Memory B cell (primary cell): ENCODE results near the gene ZNF283.
A peak's percentile ranks its signal among the peaks of the same experiment; 100 is the strongest.
"Not testable (repeated sequence)": the region's sequence is repeated elsewhere in the genome, so short reads cannot be mapped to it uniquely, and the experiment has no call there.

ENCODE experiments used
- ATAC-seq: fragments of 150-1000 bp; cut with Tn5 transposase; 2 replicates; pipeline ENCODE4 v1.10.0; 2021; ENCODE audit warnings: low read depth, mild to moderate bottlenecking, moderate library complexity
- DNase-seq, 2 donors: peaks; one replicate each; pipeline ENCODE4 v3.0.0; 2022; ENCODE audit warnings: low spot score in 2 of 2
- H3K27ac Mint-ChIP-seq: one replicate; pipeline ENCODE4 v1.8.0; 2022; ENCODE audit warnings: mild to moderate bottlenecking, moderate library complexity, mixed read lengths
- H3K27me3 Mint-ChIP-seq: one replicate; pipeline ENCODE4 v1.8.0; 2022; ENCODE audit warnings: mixed read lengths
- H3K36me3 Mint-ChIP-seq: one replicate; pipeline ENCODE4 v1.8.0; 2022; ENCODE audit warnings: mild to moderate bottlenecking, mixed read lengths
- H3K4me1 Mint-ChIP-seq: one replicate; pipeline ENCODE4 v1.8.0; 2022; ENCODE audit warnings: mixed read lengths
- H3K4me3 Mint-ChIP-seq: one replicate; pipeline ENCODE4 v1.8.0; 2022; ENCODE audit warnings: mild to moderate bottlenecking, moderate library complexity, mixed read lengths
- H3K9me3 Mint-ChIP-seq: one replicate; pipeline ENCODE4 v1.8.0; 2022; ENCODE audit warnings: mixed read lengths

The ZNF283 gene

DNA sequence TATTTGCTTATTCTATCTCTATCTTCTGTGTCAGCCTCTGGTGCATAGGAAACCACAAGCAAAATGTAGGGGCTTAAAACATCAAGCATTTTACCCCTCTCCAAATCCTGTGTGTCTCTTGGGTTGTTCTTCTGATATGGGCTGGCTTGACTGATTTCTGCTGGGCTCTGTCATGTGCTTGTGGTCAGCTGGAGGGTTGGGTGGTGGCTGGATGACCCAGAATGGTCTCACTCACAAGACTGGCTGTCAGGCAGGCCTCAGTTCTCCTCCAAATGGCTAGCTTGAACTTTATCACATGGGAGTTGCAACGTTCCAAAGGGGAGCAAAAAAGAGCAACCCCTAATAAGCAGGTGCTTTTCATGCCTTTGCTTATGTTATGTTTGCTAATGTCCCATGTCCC, 15.3 kb upstream of the ZNF283 start:
- ATAC-seq (no peak), DNase-seq (no peak)
- no peaks in the 10 kb centered on the region for H3K9me3 Mint-ChIP-seq

DNA sequence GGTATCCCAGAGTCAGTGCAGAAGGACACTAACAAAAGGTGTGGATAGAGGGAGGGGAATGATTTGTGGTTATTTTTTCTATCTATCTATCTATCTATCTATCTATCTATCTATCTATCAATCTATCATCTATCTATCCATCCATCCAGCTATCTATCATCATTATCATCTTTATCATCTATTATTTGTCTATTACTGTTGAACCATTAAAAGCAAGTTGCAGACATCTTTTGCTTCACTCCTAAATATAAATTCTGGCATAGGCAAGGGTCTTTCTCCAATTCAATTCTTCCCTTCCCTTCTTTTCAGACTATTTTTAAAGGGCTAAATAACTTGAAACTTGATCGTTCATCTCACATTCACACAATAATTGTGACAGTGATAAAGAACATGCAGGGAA, 14.9 kb upstream of the ZNF283 start:
- Mint-ChIP-seq H3K27ac (no peak overlapping the region), H3K9me3 (no peaks in the 10 kb centered on the region), H3K36me3 (peaks cover 2% of the 10 kb centered on the region), H3K27me3 (peaks cover 13% of the 10 kb centered on the region), H3K4me3 (no peak overlapping the region), H3K4me1 (no peaks in the 10 kb centered on the region)
- ATAC-seq = no peak
- DNase-seq = no peak

More for the DNA sequence above, 15.3 kb upstream of the ZNF283 start:
- Mint-ChIP-seq H3K4me3 (no peak overlapping the region), H3K27me3 (peaks cover 11% of the 10 kb centered on the region), H3K27ac (peak overlapping the region; percentile 17), H3K4me1 (no peaks in the 10 kb centered on the region), H3K36me3 (no peaks in the 10 kb centered on the region)

DNA sequence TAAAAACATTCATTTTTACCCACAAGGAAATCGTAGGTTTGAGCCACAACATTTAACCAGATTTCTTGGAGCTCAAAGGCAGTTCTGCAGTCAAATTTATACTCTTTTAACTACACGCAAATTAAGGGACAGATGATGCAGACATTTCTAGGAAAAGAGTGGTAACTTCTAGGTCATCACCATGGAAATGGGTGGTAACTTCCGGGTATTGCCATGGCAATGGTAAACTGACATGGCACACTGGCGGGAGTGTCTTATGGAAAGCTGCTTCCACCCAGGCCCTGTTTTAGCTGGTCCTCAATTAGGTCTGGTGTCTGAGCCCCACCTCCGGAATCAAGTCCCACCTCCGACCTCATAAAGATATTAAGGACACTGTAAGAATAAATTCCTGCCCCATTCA, 14.4 kb upstream of the ZNF283 start:
- Mint-ChIP-seq H3K4me1 (no peaks in the 10 kb centered on the region), H3K27ac (no peak overlapping the region)
- ATAC-seq = no peak

DNA sequence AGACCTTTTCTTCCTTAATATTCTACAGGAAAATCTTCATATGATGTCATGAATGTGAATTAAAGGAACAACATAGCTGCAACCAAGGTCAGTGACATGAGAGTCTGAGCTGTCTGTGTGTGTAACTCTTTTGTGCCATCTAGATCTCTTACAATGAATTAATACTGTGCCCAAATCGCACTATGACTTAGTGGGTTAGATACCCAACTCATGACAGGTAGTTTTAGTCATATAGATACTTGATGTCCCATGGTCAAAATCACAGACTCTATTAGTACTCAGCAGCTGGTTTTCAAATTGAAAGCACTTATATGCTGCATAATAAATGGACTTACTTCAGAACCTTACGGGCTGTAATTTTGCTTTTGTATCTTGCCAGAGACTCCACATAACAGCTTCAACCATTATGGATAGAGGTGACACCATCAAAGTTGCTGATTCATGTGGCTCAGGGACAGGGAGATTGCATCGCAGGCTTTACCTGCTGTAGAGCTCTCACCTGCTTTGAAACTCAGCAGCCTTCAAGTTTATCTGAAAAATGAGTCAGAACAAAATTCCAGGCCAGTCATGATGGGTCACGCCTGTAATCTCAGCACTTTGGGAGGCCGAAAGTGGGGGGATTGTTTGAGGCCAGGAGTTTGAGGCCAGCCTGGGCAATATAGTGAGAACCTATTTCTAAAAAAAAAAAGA, 12.3 kb upstream of the ZNF283 start:
- Mint-ChIP-seq H3K9me3 (no peaks in the 10 kb centered on the region), H3K27ac (no peak overlapping the region), H3K4me3 (no peak overlapping the region), H3K4me1 (no peaks in the 10 kb centered on the region), H3K36me3 (peaks cover 3% of the 10 kb centered on the region), H3K27me3 (peaks cover 19% of the 10 kb centered on the region)
- DNase-seq (no peak), ATAC-seq (no peak)

More for the DNA sequence above, 14.4 kb upstream of the ZNF283 start:
- peaks cover 13% of the 10 kb centered on the region for H3K27me3 Mint-ChIP-seq
- no peaks in the 10 kb centered on the region for H3K9me3 Mint-ChIP-seq
- no peak for DNase-seq
- no peak overlapping the region for H3K4me3 Mint-ChIP-seq
- peaks cover 3% of the 10 kb centered on the region for H3K36me3 Mint-ChIP-seq

DNA sequence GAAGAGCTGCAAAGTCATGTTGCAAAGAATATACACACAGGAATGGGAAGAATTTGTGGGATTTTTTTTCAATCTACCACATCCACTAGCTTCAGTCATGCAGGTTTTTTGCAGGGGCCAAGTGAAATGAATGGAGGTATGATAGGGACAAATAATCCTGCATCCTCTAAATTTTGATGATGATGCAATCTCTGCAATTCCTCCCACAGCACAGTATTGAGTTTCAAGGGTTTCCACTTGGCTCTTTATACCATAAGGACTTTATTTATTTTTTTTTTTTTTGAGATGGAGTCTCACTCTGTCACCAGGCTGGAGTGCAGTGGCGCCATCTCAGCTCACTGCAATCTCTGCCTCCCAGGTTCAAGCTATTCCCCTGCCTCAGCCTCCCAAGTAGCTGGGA, 9.7 kb upstream of the ZNF283 start:
- H3K27ac Mint-ChIP-seq, H3K36me3 Mint-ChIP-seq, ATAC-seq, H3K4me1 Mint-ChIP-seq, H3K9me3 Mint-ChIP-seq, H3K4me3 Mint-ChIP-seq, DNase-seq: not testable (repeated sequence)
- peaks cover 28% of the 10 kb centered on the region for H3K27me3 Mint-ChIP-seq

DNA sequence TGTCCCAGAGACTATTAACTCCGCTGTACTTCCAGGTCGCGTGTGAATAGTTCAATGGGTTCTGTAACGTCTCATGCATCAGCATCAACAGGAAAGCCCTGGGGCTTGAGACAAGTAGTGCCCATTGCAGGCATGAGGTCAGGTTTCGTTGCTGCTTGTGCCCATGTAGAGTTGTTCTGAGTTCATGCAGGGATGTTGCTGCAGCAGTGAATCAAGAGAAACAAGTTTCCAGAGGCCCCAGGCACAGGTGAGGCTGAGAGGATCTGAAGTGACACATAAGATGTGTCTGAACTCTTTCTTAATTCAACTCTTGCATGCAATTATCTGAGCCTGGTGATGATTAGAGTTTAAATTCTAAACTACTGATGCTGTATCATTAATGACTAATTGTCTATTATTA, 8.6 kb upstream of the ZNF283 start:
- no peak for ATAC-seq
- H3K9me3 Mint-ChIP-seq = no peaks in the 10 kb centered on the region
- no peak for DNase-seq
- peaks cover 9% of the 10 kb centered on the region for H3K4me1 Mint-ChIP-seq
- H3K27ac Mint-ChIP-seq = no peak overlapping the region
- H3K4me3 Mint-ChIP-seq = no peak overlapping the region
- H3K27me3 Mint-ChIP-seq = peaks cover 25% of the 10 kb centered on the region
- peaks cover 3% of the 10 kb centered on the region for H3K36me3 Mint-ChIP-seq

DNA sequence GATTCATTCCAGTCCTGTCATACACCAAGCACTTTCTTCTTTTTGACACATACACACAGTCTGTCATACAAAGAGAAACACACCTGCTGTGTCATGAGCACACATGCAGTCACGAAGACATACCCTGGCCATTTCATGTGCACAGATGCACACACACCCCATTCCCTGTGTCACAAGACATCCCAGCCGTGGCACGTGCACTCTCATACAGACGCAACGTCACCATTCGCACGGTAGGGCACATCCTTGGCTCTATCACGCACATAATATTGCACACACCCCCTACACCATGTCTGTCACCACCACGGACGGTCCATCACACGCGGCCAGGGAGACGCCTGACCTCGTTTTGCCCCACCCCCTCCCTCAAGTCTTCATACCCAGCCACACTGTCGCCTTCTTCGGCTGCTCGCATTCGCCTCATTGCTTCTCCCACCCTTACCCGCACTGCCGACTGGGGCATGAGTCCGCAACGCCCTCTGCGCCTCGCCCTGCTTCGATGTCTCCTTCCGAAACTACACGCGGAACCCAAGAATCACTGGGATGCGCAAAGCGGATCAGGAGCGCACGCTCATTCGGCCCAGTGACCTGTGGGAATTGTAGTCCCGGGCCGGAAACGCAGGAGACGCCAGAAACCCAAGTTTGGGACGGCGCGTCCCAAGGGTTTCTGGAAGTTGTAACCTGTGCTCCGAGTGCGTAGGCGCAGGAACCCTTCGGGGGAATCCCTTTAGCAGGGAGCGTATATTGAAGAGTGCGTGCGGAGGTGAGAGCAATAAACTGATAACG, 6.8 kb upstream of the ZNF283 start:
- Mint-ChIP-seq H3K27ac (no peak overlapping the region), H3K27me3 (peaks cover 27% of the 10 kb centered on the region), H3K4me3 (peak overlapping the region; percentile 72), H3K9me3 (no peaks in the 10 kb centered on the region), H3K36me3 (peaks cover 3% of the 10 kb centered on the region), H3K4me1 (peaks cover 9% of the 10 kb centered on the region)
- ATAC-seq (peak; percentile 46), DNase-seq (no peak)

DNA sequence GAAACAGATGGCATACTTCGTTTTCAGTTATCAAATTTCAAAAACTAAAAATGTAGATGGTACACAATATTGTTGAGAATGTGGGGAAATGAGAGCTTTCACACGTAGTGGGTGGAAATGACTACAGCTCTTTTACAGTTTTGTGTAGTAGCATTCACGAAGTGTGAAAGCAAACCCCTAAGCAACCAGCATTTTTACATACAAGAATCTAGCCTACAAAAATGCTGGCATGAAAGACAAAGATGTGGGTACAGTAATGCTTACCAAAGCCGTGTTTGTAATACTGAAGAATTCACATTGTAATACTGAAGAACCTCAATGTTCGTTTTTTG, 6.3 kb upstream of the ZNF283 start:
- Mint-ChIP-seq H3K36me3 (peaks cover 3% of the 10 kb centered on the region), H3K9me3 (no peaks in the 10 kb centered on the region), H3K4me3 (peak overlapping the region; percentile 72), H3K27me3 (peaks cover 27% of the 10 kb centered on the region), H3K4me1 (peaks cover 9% of the 10 kb centered on the region), H3K27ac (no peak overlapping the region)
- ATAC-seq = no peak
- no peak for DNase-seq

DNA sequence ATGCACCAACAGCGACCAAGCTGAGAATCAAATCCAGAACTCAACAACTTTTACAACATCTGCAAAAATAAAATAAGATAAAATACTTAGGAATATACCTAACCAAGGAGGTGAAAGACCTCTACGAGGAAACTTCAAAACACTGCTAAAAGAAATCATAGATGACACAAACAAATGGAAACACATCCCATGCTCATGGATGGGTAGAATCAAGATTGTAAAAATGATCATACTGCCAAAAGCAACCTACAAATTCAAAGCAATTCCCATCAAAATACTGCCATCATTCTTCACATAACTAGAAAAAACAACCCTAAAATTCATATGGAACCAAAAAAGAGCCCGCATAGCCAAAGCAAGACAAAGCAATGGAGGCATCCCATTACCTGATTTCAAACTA, 3.3 kb upstream of the ZNF283 start:
- H3K27me3 Mint-ChIP-seq = peaks cover 16% of the 10 kb centered on the region
- H3K36me3 Mint-ChIP-seq, DNase-seq, H3K4me3 Mint-ChIP-seq, ATAC-seq, H3K9me3 Mint-ChIP-seq, H3K27ac Mint-ChIP-seq: not testable (repeated sequence)
- peaks cover 18% of the 10 kb centered on the region for H3K4me1 Mint-ChIP-seq

DNA sequence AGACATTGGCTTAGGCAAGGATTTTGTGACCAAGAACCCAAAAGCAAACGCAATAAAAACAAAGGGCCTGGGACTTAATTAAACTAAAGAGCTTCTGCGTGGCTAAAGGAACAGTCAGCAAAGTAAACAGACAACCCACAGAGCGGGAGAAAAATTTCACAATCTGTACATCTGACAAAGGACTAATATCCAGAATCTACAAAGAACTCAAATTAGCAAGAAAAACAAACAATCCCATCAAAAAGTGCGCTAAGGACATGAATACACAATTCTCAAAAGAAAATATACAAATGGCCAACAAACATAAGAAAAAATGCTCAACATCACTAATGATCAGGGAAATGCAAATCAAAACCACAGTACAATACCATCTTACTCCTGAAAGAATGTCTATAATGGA, 2.5 kb upstream of the ZNF283 start:
- not testable (repeated sequence) for H3K27ac Mint-ChIP-seq, H3K4me3 Mint-ChIP-seq, H3K36me3 Mint-ChIP-seq, H3K9me3 Mint-ChIP-seq, DNase-seq, ATAC-seq
- Mint-ChIP-seq H3K4me1 (peaks cover 18% of the 10 kb centered on the region), H3K27me3 (peaks cover 16% of the 10 kb centered on the region)

DNA sequence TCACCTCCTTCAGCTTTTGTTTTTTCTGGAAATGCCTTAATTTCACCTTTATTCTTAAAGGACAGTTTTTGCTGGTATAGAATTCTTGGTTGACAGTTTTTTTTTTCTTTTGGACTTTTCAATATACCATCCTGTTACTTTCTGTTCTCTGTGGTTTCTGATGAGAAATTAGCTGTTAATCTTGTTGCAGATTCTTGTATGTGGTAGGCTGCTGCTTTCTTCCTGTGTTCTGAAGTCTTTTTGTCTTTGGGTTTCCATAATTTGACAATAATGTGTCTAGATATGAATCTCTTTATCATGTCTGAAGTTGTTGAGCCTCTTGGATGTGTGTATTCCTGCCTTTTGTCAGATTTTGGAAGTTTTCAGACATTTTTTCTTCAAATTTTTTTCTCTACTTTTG, 12.0 kb downstream of the ZNF283 start:
- Mint-ChIP-seq H3K27me3 (no peaks in the 10 kb centered on the region), H3K27ac (no peak overlapping the region), H3K36me3 (peaks cover 65% of the 10 kb centered on the region), H3K4me1 (no peaks in the 10 kb centered on the region), H3K9me3 (peaks cover 19% of the 10 kb centered on the region), H3K4me3 (no peak overlapping the region)
- ATAC-seq = no peak
- no peak for DNase-seq

DNA sequence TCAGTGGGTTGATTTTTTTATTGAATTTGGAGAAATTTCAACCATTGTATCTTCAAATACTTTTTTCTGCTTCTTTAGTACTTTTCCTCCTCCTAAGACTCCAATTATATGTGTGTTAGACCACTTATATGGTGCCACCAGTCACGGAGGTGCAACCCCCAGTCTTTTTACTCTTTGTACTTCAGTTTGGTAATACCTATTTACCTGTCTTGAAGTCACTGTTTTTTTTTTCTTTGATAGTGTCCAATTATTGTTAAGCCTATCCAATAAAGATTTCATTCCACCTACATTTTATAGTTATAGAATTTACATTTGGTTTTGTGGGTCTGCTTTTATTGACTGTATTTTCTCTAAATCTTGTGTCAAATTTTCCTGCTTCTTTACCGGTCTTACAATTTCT, 14.9 kb downstream of the ZNF283 start:
- H3K36me3 Mint-ChIP-seq = peaks cover 66% of the 10 kb centered on the region
- no peaks in the 10 kb centered on the region for H3K4me1 Mint-ChIP-seq
- ATAC-seq (no peak), DNase-seq (no peak)
- no peak overlapping the region for H3K27ac Mint-ChIP-seq
- no peaks in the 10 kb centered on the region for H3K27me3 Mint-ChIP-seq
- H3K9me3 Mint-ChIP-seq = peaks cover 20% of the 10 kb centered on the region
- no peak overlapping the region for H3K4me3 Mint-ChIP-seq

DNA sequence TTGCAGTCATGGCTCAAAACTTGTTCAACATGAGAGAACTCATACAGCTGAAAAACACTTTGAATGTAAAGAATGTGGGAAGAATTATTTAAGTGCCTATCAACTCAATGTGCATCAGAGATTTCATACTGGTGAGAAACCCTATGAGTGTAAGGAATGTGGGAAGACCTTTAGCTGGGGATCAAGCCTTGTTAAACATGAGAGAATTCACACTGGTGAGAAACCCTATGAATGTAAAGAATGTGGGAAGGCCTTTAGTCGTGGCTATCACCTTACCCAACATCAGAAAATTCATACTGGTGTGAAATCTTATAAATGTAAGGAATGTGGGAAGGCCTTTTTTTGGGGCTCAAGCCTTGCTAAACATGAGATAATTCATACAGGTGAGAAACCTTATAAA, 20.1 kb downstream of the ZNF283 start:
- no peaks in the 10 kb centered on the region for H3K27me3 Mint-ChIP-seq
- no peak for DNase-seq
- no peak for ATAC-seq
- no peaks in the 10 kb centered on the region for H3K4me1 Mint-ChIP-seq
- H3K36me3 Mint-ChIP-seq = peaks cover 37% of the 10 kb centered on the region
- peaks cover 18% of the 10 kb centered on the region for H3K9me3 Mint-ChIP-seq
- H3K4me3 Mint-ChIP-seq = no peak overlapping the region
- no peak overlapping the region for H3K27ac Mint-ChIP-seq

DNA sequence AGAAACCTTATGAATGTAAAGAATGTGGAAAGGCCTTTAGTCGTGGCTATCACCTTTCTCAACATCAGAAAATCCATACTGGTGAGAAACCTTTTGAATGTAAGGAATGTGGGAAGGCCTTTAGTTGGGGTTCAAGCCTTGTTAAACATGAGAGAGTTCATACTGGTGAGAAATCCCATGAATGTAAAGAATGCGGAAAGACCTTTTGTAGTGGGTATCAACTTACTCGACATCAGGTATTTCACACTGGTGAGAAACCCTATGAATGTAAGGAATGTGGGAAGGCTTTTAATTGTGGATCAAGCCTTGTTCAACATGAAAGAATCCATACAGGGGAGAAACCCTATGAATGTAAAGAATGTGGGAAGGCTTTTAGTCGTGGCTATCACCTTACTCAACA, 20.8 kb downstream of the ZNF283 start:
- ATAC-seq (no peak), DNase-seq (no peak)
- no peaks in the 10 kb centered on the region for H3K27me3 Mint-ChIP-seq
- H3K4me1 Mint-ChIP-seq = no peaks in the 10 kb centered on the region
- no peak overlapping the region for H3K4me3 Mint-ChIP-seq
- peaks cover 20% of the 10 kb centered on the region for H3K9me3 Mint-ChIP-seq
- no peak overlapping the region for H3K27ac Mint-ChIP-seq
- H3K36me3 Mint-ChIP-seq = peaks cover 34% of the 10 kb centered on the region

DNA sequence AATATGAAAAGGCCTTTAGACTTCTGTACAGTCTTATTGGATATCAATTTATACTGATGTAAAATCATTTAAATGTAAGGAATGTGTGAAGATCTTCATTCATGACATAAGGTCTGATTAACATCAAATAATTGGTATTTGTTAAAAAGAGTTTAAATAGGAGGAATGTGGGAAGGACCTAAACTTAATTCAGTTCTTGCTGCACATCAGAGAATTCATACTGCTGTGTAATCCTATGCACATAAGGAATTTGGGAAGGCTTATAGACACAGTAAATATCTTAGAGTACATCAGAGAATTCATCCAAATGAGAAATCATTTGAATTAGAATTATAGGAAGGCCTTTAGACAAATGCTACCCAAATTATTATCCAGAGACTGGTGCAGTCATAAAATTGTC, 21.7 kb downstream of the ZNF283 start:
- H3K27ac Mint-ChIP-seq = no peak overlapping the region
- no peaks in the 10 kb centered on the region for H3K4me1 Mint-ChIP-seq
- H3K27me3 Mint-ChIP-seq = no peaks in the 10 kb centered on the region
- H3K9me3 Mint-ChIP-seq = peaks cover 20% of the 10 kb centered on the region
- ATAC-seq = no peak
- no peak overlapping the region for H3K4me3 Mint-ChIP-seq
- peaks cover 34% of the 10 kb centered on the region for H3K36me3 Mint-ChIP-seq
- no peak for DNase-seq
